ENCODE data around the gene KCNQ1OT1. TPM values are rescaled to one million over a fixed set of nuclear protein-coding genes. Genes with fewer than 3 reads are reported as not detected.

The KCNQ1OT1 gene
- total RNA-seq, 1 experiment from 2014 or later = 1.2 TPM

GRCh38 chr11:2561696-2562581 is 137.9 kb downstream of the KCNQ1OT1 start:
- DNase-seq = no peak
- Histone ChIP-seq H4K8ac (replicated peaks; ENCODE audit: insufficient read length, low read depth, low read length) (no peak overlapping the region), H2AFZ (ENCODE audit: low read length) (no peak overlapping the region), H3K23me2 (ENCODE audit: insufficient read length, low read depth, low read length, poor library complexity, severe bottlenecking) (no peaks in the 10 kb centered on the region), H2BK15ac (ENCODE audit: low read depth, low read length) (no peak overlapping the region), H3T11ph (ENCODE audit: low read length) (no peak overlapping the region), H2BK120ac (ENCODE audit: low read depth, low read length, poor library complexity, severe bottlenecking) (no peak overlapping the region), H4K5ac (ENCODE audit: insufficient read length, low read depth, low read length) (no peak overlapping the region), H3K18ac (ENCODE audit: insufficient read length, low read depth, low read length) (no peak overlapping the region), H2AK5ac (ENCODE audit: insufficient read length, low read length) (no peak overlapping the region), H3K23ac (ENCODE audit: insufficient read length, low read depth, low read length) (no peak overlapping the region), H3K4me2 (ENCODE audit: insufficient read depth, insufficient read length, low read length) (no peak overlapping the region), H4K20me1 (ENCODE audit: control insufficient read depth, insufficient read depth, insufficient read length) (no peaks in the 10 kb centered on the region), H3K4ac (ENCODE audit: low read depth, low read length) (no peak overlapping the region), H3K9me3 (ENCODE audit: control insufficient read depth, low read depth, low read length) (no peaks in the 10 kb centered on the region), H3K4me1 (ENCODE audit: insufficient read depth, low read length) (no peaks in the 10 kb centered on the region; the same call in 1 of the 2 replicates), H3K27ac (ENCODE audit: insufficient read length, low read depth, low read length) (no peak overlapping the region), H3K14ac (ENCODE audit: insufficient read depth, low read length) (peak overlapping the region; percentile 2; the same call in 1 of the 2 replicates), H3K79me2 (ENCODE audit: insufficient read depth, low read length) (no peaks in the 10 kb centered on the region), H3K9ac (ENCODE audit: extremely low read depth, insufficient read length, low read length) (no peak overlapping the region), H3K79me1 (ENCODE audit: insufficient read depth, low read depth, low read length, poor library complexity, severe bottlenecking) (no peaks in the 10 kb centered on the region), H2BK20ac (ENCODE audit: low read depth, low read length, poor library complexity, severe bottlenecking) (no peak overlapping the region), H3K27me3 (ENCODE audit: insufficient read depth, low read length) (peaks cover 9% of the 10 kb centered on the region; the same call in 1 of the 2 replicates), H2BK5ac (ENCODE audit: insufficient read length, low read length) (no peak overlapping the region), H3K56ac (ENCODE audit: insufficient read length, low read depth, low read length) (no peak overlapping the region), H4K91ac (ENCODE audit: insufficient read length, low read depth, low read length) (no peak overlapping the region), H2BK12ac (ENCODE audit: insufficient read length, low read depth, low read length) (no peak overlapping the region)
- no CpG with 5 or more reads among the region's 27 CpGs for WGBS (ENCODE audit: extremely low coverage, insufficient read length, low lambda C conversion rate)
- peaks cover 83% of the 10 kb centered on the region for H3K27me3 Mint-ChIP-seq (ENCODE audit: low read depth)
- peaks cover 0 to 4% (median 3%) of the 10 kb centered on the region in 3 experiments; a peak in 2 of 7 replicates for H3K36me3 Mint-ChIP-seq (ENCODE audit: insufficient read depth in 1 of 3, low read depth in 3 of 3)
- H3K4me1 Mint-ChIP-seq = peaks cover 6 to 7% of the 10 kb centered on the region in 2 experiments; a peak in 2 of 4 replicates
- H3K9me3 Mint-ChIP-seq = peaks cover 4% of the 10 kb centered on the region in 2 experiments
- TF ChIP-seq CTCF (conservative IDR thresholded peaks at IDR 0.05) = no peak
- H3K4me3 Mint-ChIP-seq = no peak overlapping the region
- no peak overlapping the region for H3K27ac Mint-ChIP-seq
